Measurements from ENCODE around the gene ADAD1. TPM values are rescaled to one million over a fixed set of nuclear protein-coding genes. Genes with fewer than 3 reads are reported as not detected.

ADAD1 gene
- total RNA-seq, 2 donors from 2014 or later = not detected

GRCh38 chr4:122379239-122379638, 428 bp downstream of the ADAD1 start:
- no peak for DNase-seq
- Histone ChIP-seq H3K27ac (ENCODE audit: low read depth, low read length) (no peak overlapping the region), H3K4me1 (ENCODE audit: control insufficient read depth, insufficient read depth, low read length) (peaks cover 3% of the 10 kb centered on the region), H3K4me3 (ENCODE audit: low read length) (no peak overlapping the region), H3K9me3 (ENCODE audit: control insufficient read depth, low read length) (no peaks in the 10 kb centered on the region), H3K36me3 (ENCODE audit: control insufficient read depth, insufficient read depth, low read length) (no peaks in the 10 kb centered on the region), H3K27me3 (ENCODE audit: control insufficient read depth, insufficient read depth, low read length, poor library complexity, severe bottlenecking) (peaks cover 10% of the 10 kb centered on the region), H3K9ac (ENCODE audit: extremely low read depth, low read length, poor library complexity, severe bottlenecking) (no peak overlapping the region)
- peaks cover 5% of the 10 kb centered on the region for H3K27me3 Mint-ChIP-seq (ENCODE audit: insufficient read depth)
- peaks cover 30% of the 10 kb centered on the region for H3K4me1 Mint-ChIP-seq
- TF ChIP-seq CTCF (conservative IDR thresholded peaks at IDR 0.05) = no peak
- H3K9me3 Mint-ChIP-seq = peaks cover 8% of the 10 kb centered on the region
- WGBS, 2 experiments (ENCODE audit: insufficient coverage in 1 of 2, insufficient read length in 1 of 2) = 98% methylated on average over 12 to 44 of the region's 44 CpGs
- H3K4me3 Mint-ChIP-seq = no peak overlapping the region
- H3K36me3 Mint-ChIP-seq (ENCODE audit: low read depth) = no peaks in the 10 kb centered on the region
- no peak overlapping the region for H3K27ac Mint-ChIP-seq

- Histone ChIP-seq H3K36me3 (ENCODE audit: control insufficient read depth, insufficient read depth, low read length) (no peaks in the 10 kb centered on the region), H3K9ac (ENCODE audit: extremely low read depth, low read length, poor library complexity, severe bottlenecking) (no peak overlapping the region), H3K4me3 (ENCODE audit: low read length) (no peak overlapping the region), H3K27me3 (ENCODE audit: control insufficient read depth, insufficient read depth, low read length, poor library complexity, severe bottlenecking) (peaks cover 10% of the 10 kb centered on the region), H3K4me1 (ENCODE audit: control insufficient read depth, insufficient read depth, low read length) (peaks cover 3% of the 10 kb centered on the region), H3K9me3 (ENCODE audit: control insufficient read depth, low read length) (peaks cover 5% of the 10 kb centered on the region), H3K27ac (ENCODE audit: low read depth, low read length) (no peak overlapping the region)
- H3K9me3 Mint-ChIP-seq = peaks cover 20% of the 10 kb centered on the region
- no peak overlapping the region for H3K27ac Mint-ChIP-seq
- TF ChIP-seq CTCF (conservative IDR thresholded peaks at IDR 0.05) = no peak
- 79 to 81% methylated on average over 3 to 4 of the region's 4 CpGs for WGBS, 2 experiments (ENCODE audit: insufficient coverage in 1 of 2, insufficient read length in 1 of 2)
- no peaks in the 10 kb centered on the region for H3K36me3 Mint-ChIP-seq (ENCODE audit: low read depth)
- no peak for DNase-seq
- H3K27me3 Mint-ChIP-seq (ENCODE audit: insufficient read depth) = peaks cover 5% of the 10 kb centered on the region
- peaks cover 35% of the 10 kb centered on the region for H3K4me1 Mint-ChIP-seq
- no peak overlapping the region for H3K4me3 Mint-ChIP-seq
Observed at GRCh38 chr4:122383341-122383740, 4.5 kb downstream of the ADAD1 start.

GRCh38 chr4:122384245-122384644, 5.4 kb downstream of the ADAD1 start:
- no peaks in the 10 kb centered on the region for H3K36me3 ChIP-seq (ENCODE audit: control insufficient read depth, insufficient read depth, low read length)
- H3K27ac ChIP-seq (ENCODE audit: low read depth, low read length) = no peak overlapping the region
- H3K27me3 ChIP-seq (ENCODE audit: control insufficient read depth, insufficient read depth, low read length, poor library complexity, severe bottlenecking) = peaks cover 10% of the 10 kb centered on the region
- no peak for TF ChIP-seq CTCF (conservative IDR thresholded peaks at IDR 0.05)
- no peak for DNase-seq
- WGBS, 2 experiments (ENCODE audit: insufficient coverage in 1 of 2, insufficient read length in 1 of 2) = 67 to 85% methylated on average over 1 to 2 of the region's 2 CpGs
- H3K9me3 ChIP-seq (ENCODE audit: control insufficient read depth, low read length) = peaks cover 5% of the 10 kb centered on the region
- H3K4me1 Mint-ChIP-seq = peaks cover 35% of the 10 kb centered on the region
- H3K27ac Mint-ChIP-seq = no peak overlapping the region
- no peak overlapping the region for H3K4me3 Mint-ChIP-seq
- H3K27me3 Mint-ChIP-seq (ENCODE audit: insufficient read depth) = peaks cover 3% of the 10 kb centered on the region
- peaks cover 24% of the 10 kb centered on the region for H3K9me3 Mint-ChIP-seq
- H3K36me3 Mint-ChIP-seq (ENCODE audit: low read depth) = no peaks in the 10 kb centered on the region
- no peak overlapping the region for H3K9ac ChIP-seq (ENCODE audit: extremely low read depth, low read length, poor library complexity, severe bottlenecking)
- H3K4me1 ChIP-seq (ENCODE audit: control insufficient read depth, insufficient read depth, low read length) = peaks cover 3% of the 10 kb centered on the region
- H3K4me3 ChIP-seq (ENCODE audit: low read length) = no peak overlapping the region

Measured in endodermal cell (in vitro differentiated cells).